Measurements from ENCODE around the gene CTNNBL1.
"Not testable (repeated sequence)": the region's sequence is repeated elsewhere in the genome, so short reads cannot be mapped to it uniquely, and the experiment has no call there.

Gene CTNNBL1

DNA sequence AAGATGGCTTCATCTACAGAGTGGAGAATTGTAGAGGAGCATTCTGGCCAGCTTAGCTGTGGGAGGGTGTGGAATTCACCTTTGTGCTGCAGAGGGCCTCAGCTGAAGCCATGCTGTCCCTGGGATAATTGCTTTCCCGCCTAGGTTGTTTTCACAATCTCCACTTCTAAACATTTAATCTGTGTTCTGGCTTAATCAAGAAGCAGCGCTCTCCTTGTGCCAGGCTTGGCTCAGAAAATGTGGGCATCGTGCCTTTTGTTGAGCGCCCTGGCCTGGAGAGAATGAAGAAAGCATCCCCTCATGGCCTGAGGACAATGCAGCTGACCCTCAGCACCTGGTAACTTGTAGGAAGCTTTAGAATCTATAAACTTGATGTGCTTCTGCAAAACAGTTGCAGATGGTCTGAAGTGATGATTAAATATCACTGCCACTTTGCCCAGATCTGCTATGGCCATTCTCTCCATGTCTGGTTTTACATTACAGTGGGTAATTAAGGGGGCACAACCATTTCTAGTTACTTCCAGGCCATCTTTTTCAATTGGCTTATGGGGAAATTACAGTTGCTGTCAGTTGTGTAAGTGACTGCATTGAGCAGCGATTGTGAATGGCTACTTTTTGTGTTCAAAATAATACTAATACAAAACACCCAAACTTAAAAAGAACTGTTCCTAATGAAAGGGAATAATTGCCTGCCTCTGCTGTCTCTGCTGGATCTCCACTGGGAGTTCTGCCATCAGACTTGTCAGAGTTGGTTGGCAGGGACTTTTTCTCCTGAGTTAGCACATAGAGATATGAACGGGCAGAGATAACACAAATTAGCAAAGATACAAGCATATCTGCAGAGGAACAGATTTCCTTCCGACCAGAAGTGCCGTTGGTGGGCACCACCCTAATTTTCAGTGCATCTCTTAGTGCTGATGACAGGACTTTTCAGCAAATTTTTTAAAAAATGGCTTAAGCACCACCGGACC lies 18.4 kb downstream of the CTNNBL1 start:
- no peak for DNase-seq (ENCODE audit: low read depth)

GRCh38 chr20:37713396-37713795 lies 19.6 kb downstream of the CTNNBL1 start:
- DNase-seq (ENCODE audit: low read depth), result no peak

- no peak for DNase-seq (ENCODE audit: low read depth)
These were observed 21.3 kb downstream of the CTNNBL1 start for GRCh38 chr20:37714978-37715672.

DNA sequence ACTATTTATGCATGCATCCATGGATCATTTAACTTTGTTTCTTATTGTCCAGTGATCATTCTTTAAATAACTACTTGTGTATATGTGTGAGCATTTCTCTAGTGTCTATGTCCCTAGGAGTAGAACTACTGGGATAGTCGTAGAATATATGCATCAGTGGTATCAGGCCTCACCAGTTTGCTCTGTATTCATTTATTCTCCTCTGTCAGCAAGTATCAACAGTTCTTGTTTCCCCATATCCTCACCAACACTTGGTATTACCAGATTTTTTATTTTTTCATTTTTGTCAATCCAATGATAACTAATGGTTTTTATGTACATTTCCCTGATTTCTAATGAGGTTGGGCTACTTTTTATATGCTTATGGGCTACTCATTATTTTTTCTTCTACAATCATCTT lies 27.9 kb downstream of the CTNNBL1 start:
- no peak for DNase-seq (ENCODE audit: low read depth)

GRCh38 chr20:37722312-37722711 lies 28.5 kb downstream of the CTNNBL1 start:
- not testable (repeated sequence) for DNase-seq (ENCODE audit: low read depth)

DNA sequence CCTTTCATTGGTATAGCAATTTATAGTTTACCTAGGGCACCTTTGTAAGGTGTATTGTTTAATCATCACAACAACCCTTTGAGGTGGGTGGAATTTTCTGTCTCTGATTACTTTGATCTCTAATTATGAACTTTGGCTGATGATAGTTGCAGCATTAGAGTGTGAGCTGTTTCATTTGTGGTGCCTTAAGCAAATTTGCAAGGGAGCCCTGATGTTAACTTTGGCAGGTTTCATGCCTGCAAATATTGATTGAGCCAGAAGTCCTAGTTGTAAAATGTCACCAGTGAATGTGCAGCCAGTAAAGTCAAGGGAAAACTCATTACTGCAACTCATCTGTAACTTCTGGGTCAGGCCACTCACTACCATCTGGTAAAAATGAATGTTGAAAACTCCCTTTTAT lies 29.8 kb downstream of the CTNNBL1 start:
- DNase-seq (ENCODE audit: low read depth), result no peak

DNA sequence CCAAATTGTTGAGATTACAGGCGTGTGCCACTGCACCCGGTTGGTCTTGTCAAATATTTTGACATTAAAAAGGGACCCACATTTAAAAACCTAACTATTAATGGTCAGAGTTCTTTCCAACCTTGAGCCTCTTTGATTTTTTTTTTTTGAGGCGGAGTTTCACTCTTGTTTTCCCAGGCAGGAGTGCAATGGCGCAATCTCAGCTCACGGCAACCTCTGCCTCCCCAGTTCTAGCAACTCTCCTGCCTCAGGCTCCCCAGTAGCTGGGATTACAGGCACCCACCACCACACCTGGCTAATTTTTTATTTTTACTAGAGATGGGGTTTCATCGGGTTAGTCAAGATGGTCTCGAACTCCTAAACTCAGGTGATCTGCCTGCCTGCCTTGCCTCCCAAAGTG lies 31.3 kb downstream of the CTNNBL1 start:
- DNase-seq (ENCODE audit: low read depth), result no peak

GRCh38 chr20:37725855-37726254 lies 32.0 kb downstream of the CTNNBL1 start:
- no peak for DNase-seq (ENCODE audit: low read depth)

GRCh38 chr20:37726321-37726720 lies 32.5 kb downstream of the CTNNBL1 start:
- DNase-seq (ENCODE audit: low read depth), result no peak

GRCh38 chr20:37726971-37727956 lies 33.4 kb downstream of the CTNNBL1 start:
- no peak for DNase-seq (ENCODE audit: low read depth)

DNA sequence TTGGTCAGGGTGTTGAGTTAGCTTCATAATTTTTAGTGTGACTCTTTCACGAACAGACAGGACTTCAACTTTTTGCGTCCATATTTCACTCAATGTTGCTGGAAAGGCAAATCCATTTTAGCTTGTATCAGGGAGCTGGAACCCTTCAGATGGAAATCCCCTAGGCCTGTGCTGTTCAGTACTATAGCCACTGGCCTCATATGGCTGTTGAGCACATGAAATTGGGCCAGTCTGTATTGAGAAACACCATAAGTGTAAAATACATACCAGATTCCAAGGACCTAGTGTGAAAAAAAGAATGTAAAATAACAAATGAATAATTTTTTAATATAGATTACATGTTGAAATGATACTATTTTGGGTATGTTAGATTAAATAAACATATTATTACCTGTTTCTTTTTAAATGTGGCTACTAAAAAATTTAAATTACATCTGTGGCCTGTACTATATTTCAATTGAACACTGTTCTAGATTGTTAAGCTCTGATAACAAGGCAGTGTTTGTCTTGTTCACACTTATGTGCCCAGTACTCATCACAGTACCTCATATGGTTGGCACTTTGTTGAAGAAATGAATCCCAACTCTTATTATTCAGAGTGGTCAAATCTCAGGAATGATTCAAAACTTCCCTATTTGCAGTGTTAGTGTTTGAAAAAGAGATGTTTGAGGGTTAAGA lies 34.3 kb downstream of the CTNNBL1 start:
- DNase-seq (ENCODE audit: low read depth), result no peak

GRCh38 chr20:37728635-37728983 lies 34.8 kb downstream of the CTNNBL1 start:
- DNase-seq (ENCODE audit: low read depth), result no peak

DNA sequence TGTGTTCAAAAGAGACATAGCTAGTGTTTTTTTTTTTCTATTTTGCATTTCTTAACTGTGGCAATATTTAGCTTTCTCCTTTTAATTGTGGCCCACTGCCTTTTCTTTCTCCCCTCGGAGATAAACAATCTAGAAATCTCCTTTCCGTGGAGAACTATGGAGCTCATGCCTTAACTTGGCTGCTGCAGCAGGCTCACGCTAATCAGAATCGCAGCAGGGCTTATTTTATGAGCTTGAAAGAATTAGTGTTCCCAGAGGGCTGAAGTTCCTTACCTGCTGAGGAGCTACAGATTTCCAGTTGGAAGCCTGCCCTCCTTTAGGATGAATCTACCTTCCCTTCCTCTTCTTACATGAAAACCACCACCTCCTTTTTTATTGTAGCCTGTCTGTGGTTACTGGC lies 35.6 kb downstream of the CTNNBL1 start:
- DNase-seq (ENCODE audit: low read depth), result no peak

GRCh38 chr20:37729909-37730308 lies 36.1 kb downstream of the CTNNBL1 start:
- DNase-seq (ENCODE audit: low read depth), result no peak

DNA sequence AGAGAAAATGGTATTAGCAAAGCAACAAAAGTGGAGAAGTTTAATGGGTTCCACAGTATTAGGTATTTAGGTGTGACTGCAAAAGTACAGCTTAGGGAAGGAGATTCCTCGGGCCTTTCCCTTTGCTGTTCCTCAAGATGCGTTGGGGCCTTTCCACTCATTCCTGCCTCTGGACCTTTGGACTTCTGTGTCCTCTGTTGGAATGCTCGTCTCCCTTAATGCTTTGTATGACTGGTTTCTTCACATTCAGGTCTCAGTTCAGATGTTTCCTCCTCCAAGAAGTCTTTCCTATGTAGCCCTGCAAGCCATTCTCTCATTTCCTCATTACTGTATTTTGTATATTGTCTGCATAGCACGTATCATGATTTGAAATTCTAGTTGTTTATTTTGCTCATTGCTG lies 39.6 kb downstream of the CTNNBL1 start:
- DNase-seq (ENCODE audit: low read depth), result no peak

- DNase-seq (ENCODE audit: low read depth), result no peak
These were observed 40.6 kb downstream of the CTNNBL1 start for GRCh38 chr20:37734228-37734985.

GRCh38 chr20:37735541-37735940 lies 41.7 kb downstream of the CTNNBL1 start:
- no peak for DNase-seq (ENCODE audit: low read depth)

- DNase-seq (ENCODE audit: low read depth), result no peak
These were observed 42.3 kb downstream of the CTNNBL1 start for GRCh38 chr20:37736132-37736531.

GRCh38 chr20:37737826-37738420 lies 44.1 kb downstream of the CTNNBL1 start:
- no peak for DNase-seq (ENCODE audit: low read depth)

DNA sequence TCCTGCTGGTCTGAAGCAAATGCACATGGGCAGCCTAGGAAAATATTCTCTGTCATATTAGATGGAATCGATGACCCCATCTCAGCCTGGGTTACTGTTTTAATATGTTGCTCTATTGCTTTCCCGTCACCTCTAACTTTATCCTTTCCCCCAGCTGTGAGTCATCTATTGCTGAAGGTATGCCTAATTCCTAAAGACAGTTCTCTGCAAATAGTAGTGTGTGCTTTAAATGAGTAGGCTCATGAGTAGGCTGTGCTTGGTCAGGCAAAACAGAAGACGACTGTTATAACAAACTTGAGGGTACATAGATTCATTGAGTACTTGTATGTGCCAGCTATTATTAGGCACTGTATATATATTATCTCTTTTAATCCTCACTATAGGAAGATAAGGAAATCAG lies 47.2 kb downstream of the CTNNBL1 start:
- no peak for DNase-seq (ENCODE audit: low read depth)
